ENCODE results near the gene ELL2. TPM values are rescaled to one million over a fixed set of nuclear protein-coding genes. Genes with fewer than 3 reads are reported as not detected.
A peak's percentile ranks its signal among the peaks of the same experiment; 100 is the strongest.
"Not testable (repeated sequence)": the region's sequence is repeated elsewhere in the genome, so short reads cannot be mapped to it uniquely, and the experiment has no call there.

The ELL2 gene
- total and polyA plus RNA-seq, 4 donors, result 12.2 to 44.1 (median 13.9) TPM

DNA sequence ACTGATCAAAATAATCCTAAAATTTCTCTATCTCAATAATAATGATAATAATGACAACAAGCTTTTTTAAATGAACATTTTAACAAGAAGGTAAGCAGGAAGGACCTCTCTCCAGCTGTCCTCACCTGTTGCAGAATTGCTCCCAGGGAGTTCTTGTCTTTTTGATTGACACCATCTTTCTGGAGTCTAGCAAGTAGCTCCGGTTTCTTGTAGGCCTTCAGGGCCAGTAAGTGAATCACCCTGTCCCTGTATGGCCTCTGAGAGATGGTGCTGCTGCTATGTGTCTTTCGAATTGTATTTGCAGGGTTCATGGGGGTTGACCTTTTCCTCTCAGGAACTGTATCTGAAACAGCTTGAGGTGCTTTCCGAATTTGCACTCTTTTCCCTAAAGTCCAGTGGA is 55.3 kb downstream of the ELL2 start:
- not testable (repeated sequence) for DNase-seq (ENCODE audit: low read depth in 4 of 6, low spot score in 6 of 6); H3K36me3 ChIP-seq (ENCODE audit: control insufficient read depth, insufficient read depth, low read length); H3K9me3 ChIP-seq (ENCODE audit: control insufficient read depth, insufficient read depth, low read length); H3K4me3 ChIP-seq (ENCODE audit: low read depth, low read length); H3K27ac ChIP-seq (ENCODE audit: low read depth, low read length); H3K27me3 ChIP-seq (ENCODE audit: control insufficient read depth, insufficient read depth, low read length); H3K4me1 ChIP-seq (ENCODE audit: control insufficient read depth, insufficient read depth, low read length)
- 65% methylated on average over 2 of the region's 3 CpGs for WGBS (ENCODE audit: insufficient coverage)

DNA sequence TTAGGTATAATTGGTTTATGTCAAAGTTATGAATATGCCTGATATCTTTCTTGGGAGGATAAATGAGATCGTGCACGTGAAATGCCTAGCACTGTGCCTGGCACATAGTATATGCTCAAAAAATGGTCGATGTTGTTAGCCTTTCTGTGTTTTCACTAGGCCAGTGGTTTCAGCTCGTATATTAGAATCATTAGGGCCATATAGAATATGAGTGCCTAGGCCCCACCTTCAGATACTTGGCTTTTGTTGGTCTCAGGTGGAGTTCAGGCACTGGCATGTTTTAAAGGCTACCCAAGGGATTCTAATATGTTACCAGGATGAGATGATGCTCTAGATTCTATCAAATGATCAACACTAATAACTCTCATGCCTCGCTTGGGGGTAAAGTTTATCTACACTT is 56.8 kb downstream of the ELL2 start:
- 69% methylated on average over 3 of the region's 5 CpGs for WGBS (ENCODE audit: insufficient coverage)
- H3K4me1 ChIP-seq (ENCODE audit: control insufficient read depth, insufficient read depth, low read length), result no peaks in the 10 kb centered on the region
- H3K27me3 ChIP-seq (ENCODE audit: control insufficient read depth, insufficient read depth, low read length), result no peaks in the 10 kb centered on the region
- H3K36me3 ChIP-seq (ENCODE audit: control insufficient read depth, insufficient read depth, low read length), result no peaks in the 10 kb centered on the region
- no peaks in the 10 kb centered on the region for H3K9me3 ChIP-seq (ENCODE audit: control insufficient read depth, insufficient read depth, low read length)
- no peak for DNase-seq (ENCODE audit: low read depth in 4 of 6, low spot score in 6 of 6)
- no peak overlapping the region for H3K27ac ChIP-seq (ENCODE audit: low read depth, low read length)
- no peak overlapping the region for H3K4me3 ChIP-seq (ENCODE audit: low read depth, low read length)

GRCh38 chr5:95903838-95904237 is 57.8 kb downstream of the ELL2 start:
- no peak overlapping the region for H3K27ac ChIP-seq (ENCODE audit: low read depth, low read length)
- WGBS (ENCODE audit: insufficient coverage), result 94% methylated on average over 4 of the region's 4 CpGs
- H3K27me3 ChIP-seq (ENCODE audit: control insufficient read depth, insufficient read depth, low read length), result no peaks in the 10 kb centered on the region
- no peaks in the 10 kb centered on the region for H3K4me1 ChIP-seq (ENCODE audit: control insufficient read depth, insufficient read depth, low read length)
- DNase-seq (ENCODE audit: low read depth in 4 of 6, low spot score in 6 of 6), result no peak
- no peaks in the 10 kb centered on the region for H3K9me3 ChIP-seq (ENCODE audit: control insufficient read depth, insufficient read depth, low read length)
- no peak overlapping the region for H3K4me3 ChIP-seq (ENCODE audit: low read depth, low read length)
- H3K36me3 ChIP-seq (ENCODE audit: control insufficient read depth, insufficient read depth, low read length), result no peaks in the 10 kb centered on the region

GRCh38 chr5:95901676-95902627 is 59.7 kb downstream of the ELL2 start:
- 100% methylated on average over 2 of the region's 11 CpGs for WGBS (ENCODE audit: insufficient coverage)
- H3K27ac ChIP-seq (ENCODE audit: low read depth, low read length), result no peak overlapping the region
- no peak overlapping the region for H3K4me3 ChIP-seq (ENCODE audit: low read depth, low read length)
- H3K9me3 ChIP-seq (ENCODE audit: control insufficient read depth, insufficient read depth, low read length), result no peaks in the 10 kb centered on the region
- no peaks in the 10 kb centered on the region for H3K27me3 ChIP-seq (ENCODE audit: control insufficient read depth, insufficient read depth, low read length)
- peaks cover 2% of the 10 kb centered on the region for H3K36me3 ChIP-seq (ENCODE audit: control insufficient read depth, insufficient read depth, low read length)
- no peak for DNase-seq (ENCODE audit: low read depth in 4 of 6, low spot score in 6 of 6)
- no peaks in the 10 kb centered on the region for H3K4me1 ChIP-seq (ENCODE audit: control insufficient read depth, insufficient read depth, low read length)

DNA sequence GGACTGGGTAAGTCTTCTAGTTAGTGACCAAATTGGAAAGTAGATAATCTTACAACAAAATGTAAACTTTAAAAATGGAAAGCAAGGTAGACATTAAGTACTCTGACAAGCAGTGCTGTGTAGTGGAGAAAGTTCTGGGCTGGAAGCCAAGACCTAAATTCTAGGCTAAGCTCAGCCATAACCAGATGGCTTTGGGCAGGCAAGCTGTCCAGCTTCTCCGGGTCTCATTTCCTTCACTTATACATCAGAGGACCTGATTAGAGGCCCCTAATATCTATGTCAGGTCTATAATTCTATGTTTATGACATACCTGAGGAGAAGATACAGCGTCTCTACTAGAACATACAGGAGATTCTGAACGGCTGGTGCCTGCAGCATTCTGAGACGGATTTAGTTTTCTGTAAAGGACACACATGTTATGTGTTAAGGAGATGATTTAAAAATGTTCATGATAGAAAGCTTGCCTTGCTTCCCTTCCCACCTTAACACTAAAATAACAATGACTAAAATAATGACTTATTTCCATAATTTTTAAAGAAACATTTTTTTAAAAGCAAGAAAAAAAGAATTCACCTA is 61.2 kb downstream of the ELL2 start:
- DNase-seq (ENCODE audit: low read depth in 4 of 6, low spot score in 6 of 6), result peak in 4 of 6 donors; percentile 7 to 67 (median 28)
- no peaks in the 10 kb centered on the region for H3K4me1 ChIP-seq (ENCODE audit: control insufficient read depth, insufficient read depth, low read length)
- no peaks in the 10 kb centered on the region for H3K27me3 ChIP-seq (ENCODE audit: control insufficient read depth, insufficient read depth, low read length)
- H3K36me3 ChIP-seq (ENCODE audit: control insufficient read depth, insufficient read depth, low read length), result peaks cover 2% of the 10 kb centered on the region
- no CpG with 5 or more reads among the region's 4 CpGs for WGBS (ENCODE audit: insufficient coverage)
- H3K9me3 ChIP-seq (ENCODE audit: control insufficient read depth, insufficient read depth, low read length), result no peaks in the 10 kb centered on the region
- no peak overlapping the region for H3K27ac ChIP-seq (ENCODE audit: low read depth, low read length)
- no peak overlapping the region for H3K4me3 ChIP-seq (ENCODE audit: low read depth, low read length)

GRCh38 chr5:95899829-95900228 is 61.8 kb downstream of the ELL2 start:
- no peak for DNase-seq (ENCODE audit: low read depth in 4 of 6, low spot score in 6 of 6)
- no peaks in the 10 kb centered on the region for H3K4me1 ChIP-seq (ENCODE audit: control insufficient read depth, insufficient read depth, low read length)
- H3K27ac ChIP-seq (ENCODE audit: low read depth, low read length), result no peak overlapping the region
- WGBS (ENCODE audit: insufficient coverage), result 79% methylated on average over 2 of the region's 3 CpGs
- no peaks in the 10 kb centered on the region for H3K27me3 ChIP-seq (ENCODE audit: control insufficient read depth, insufficient read depth, low read length)
- no peaks in the 10 kb centered on the region for H3K9me3 ChIP-seq (ENCODE audit: control insufficient read depth, insufficient read depth, low read length)
- peaks cover 2% of the 10 kb centered on the region for H3K36me3 ChIP-seq (ENCODE audit: control insufficient read depth, insufficient read depth, low read length)
- H3K4me3 ChIP-seq (ENCODE audit: low read depth, low read length), result no peak overlapping the region

DNA sequence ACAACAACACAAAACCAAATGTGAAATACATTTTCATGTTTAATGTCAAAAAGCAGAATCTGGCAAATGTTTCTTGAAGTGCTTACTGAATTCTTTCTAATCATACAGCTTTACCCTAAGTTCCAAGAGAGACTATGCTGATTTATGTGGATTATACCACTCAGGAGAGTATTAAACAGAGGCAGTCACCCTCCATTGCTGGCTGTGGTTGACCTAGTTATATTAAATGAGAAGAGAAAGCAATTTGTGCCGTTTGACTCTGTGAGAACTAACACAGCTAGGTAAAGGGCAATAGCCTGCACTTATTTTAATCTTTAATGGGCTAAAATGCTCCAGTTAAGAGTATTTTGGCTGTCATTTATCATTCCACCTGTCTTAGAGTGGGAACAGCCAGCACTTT is 62.6 kb downstream of the ELL2 start:
- DNase-seq (ENCODE audit: low read depth in 4 of 6, low spot score in 6 of 6), result peak in 1 of 6 donors; percentile 55
- Histone ChIP-seq H3K9me3 (ENCODE audit: control insufficient read depth, insufficient read depth, low read length) (no peaks in the 10 kb centered on the region), H3K4me1 (ENCODE audit: control insufficient read depth, insufficient read depth, low read length) (no peaks in the 10 kb centered on the region), H3K27me3 (ENCODE audit: control insufficient read depth, insufficient read depth, low read length) (no peaks in the 10 kb centered on the region), H3K27ac (ENCODE audit: low read depth, low read length) (no peak overlapping the region), H3K36me3 (ENCODE audit: control insufficient read depth, insufficient read depth, low read length) (peaks cover 2% of the 10 kb centered on the region), H3K4me3 (ENCODE audit: low read depth, low read length) (no peak overlapping the region)
- WGBS (ENCODE audit: insufficient coverage), result no CpG with 5 or more reads among the region's 1 CpG

- H3K27ac ChIP-seq (ENCODE audit: low read depth, low read length), result no peak overlapping the region
- peaks cover 2% of the 10 kb centered on the region for H3K36me3 ChIP-seq (ENCODE audit: control insufficient read depth, insufficient read depth, low read length)
- peak in 1 of 6 donors; percentile 21 for DNase-seq (ENCODE audit: low read depth in 4 of 6, low spot score in 6 of 6)
- no peak overlapping the region for H3K4me3 ChIP-seq (ENCODE audit: low read depth, low read length)
- H3K27me3 ChIP-seq (ENCODE audit: control insufficient read depth, insufficient read depth, low read length), result no peaks in the 10 kb centered on the region
- WGBS (ENCODE audit: insufficient coverage), result 27% methylated on average over 3 of the region's 5 CpGs
- no peaks in the 10 kb centered on the region for H3K9me3 ChIP-seq (ENCODE audit: control insufficient read depth, insufficient read depth, low read length)
- no peaks in the 10 kb centered on the region for H3K4me1 ChIP-seq (ENCODE audit: control insufficient read depth, insufficient read depth, low read length)
Observed at GRCh38 chr5:95895771-95896170, 65.9 kb downstream of the ELL2 start.

- Histone ChIP-seq H3K27ac (ENCODE audit: low read depth, low read length) (no peak overlapping the region), H3K4me1 (ENCODE audit: control insufficient read depth, insufficient read depth, low read length) (no peaks in the 10 kb centered on the region), H3K27me3 (ENCODE audit: control insufficient read depth, insufficient read depth, low read length) (no peaks in the 10 kb centered on the region), H3K36me3 (ENCODE audit: control insufficient read depth, insufficient read depth, low read length) (peaks cover 2% of the 10 kb centered on the region), H3K9me3 (ENCODE audit: control insufficient read depth, insufficient read depth, low read length) (no peaks in the 10 kb centered on the region), H3K4me3 (ENCODE audit: low read depth, low read length) (no peak overlapping the region)
- DNase-seq (ENCODE audit: low read depth in 4 of 6, low spot score in 6 of 6), result no peak
- 100% methylated on average over 1 of the region's 3 CpGs for WGBS (ENCODE audit: insufficient coverage)
Observed at GRCh38 chr5:95895251-95895650, 66.4 kb downstream of the ELL2 start.
